ENCODE results near the gene MNAT1. TPM values are rescaled to one million over a fixed set of nuclear protein-coding genes. Genes with fewer than 3 reads are reported as not detected.
"Not testable (repeated sequence)": the region's sequence is repeated elsewhere in the genome, so short reads cannot be mapped to it uniquely, and the experiment has no call there.

Gene MNAT1
- total RNA-seq, 4 donors from 2014 or later = 32.4 to 48.9 (median 44.6) TPM

DNA sequence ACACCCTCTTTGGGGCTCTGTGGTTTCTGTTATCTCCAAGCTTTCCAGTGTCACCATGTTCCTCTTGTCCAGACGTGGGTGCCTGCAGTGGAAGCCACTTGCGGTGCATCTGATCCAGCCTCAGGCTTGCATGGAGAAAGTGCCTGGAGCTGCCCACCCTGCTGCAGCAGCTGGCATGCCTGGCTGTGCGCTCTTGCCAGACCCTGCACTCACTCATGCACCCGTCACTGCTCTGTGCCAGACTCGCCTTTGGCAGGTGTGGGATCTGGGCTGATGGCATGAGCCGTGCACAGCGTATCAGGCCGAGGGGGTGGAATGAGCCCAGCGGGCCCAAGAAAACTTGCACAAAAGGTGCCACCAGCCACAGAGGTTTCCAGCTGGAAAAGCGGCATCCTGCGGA lies 105.1 kb downstream of the MNAT1 start:
- DNase-seq (ENCODE audit: low spot score in 2 of 2) = no peak
- 93 to 95% methylated on average over 9 to 10 of the region's 11 CpGs for WGBS, 2 donors
- peaks cover 0 to 20% (median 0%) of the 10 kb centered on the region in 4 donors for H3K9me3 ChIP-seq
- no peak overlapping the region for H3K27ac ChIP-seq
- TF ChIP-seq, protein P1, sequence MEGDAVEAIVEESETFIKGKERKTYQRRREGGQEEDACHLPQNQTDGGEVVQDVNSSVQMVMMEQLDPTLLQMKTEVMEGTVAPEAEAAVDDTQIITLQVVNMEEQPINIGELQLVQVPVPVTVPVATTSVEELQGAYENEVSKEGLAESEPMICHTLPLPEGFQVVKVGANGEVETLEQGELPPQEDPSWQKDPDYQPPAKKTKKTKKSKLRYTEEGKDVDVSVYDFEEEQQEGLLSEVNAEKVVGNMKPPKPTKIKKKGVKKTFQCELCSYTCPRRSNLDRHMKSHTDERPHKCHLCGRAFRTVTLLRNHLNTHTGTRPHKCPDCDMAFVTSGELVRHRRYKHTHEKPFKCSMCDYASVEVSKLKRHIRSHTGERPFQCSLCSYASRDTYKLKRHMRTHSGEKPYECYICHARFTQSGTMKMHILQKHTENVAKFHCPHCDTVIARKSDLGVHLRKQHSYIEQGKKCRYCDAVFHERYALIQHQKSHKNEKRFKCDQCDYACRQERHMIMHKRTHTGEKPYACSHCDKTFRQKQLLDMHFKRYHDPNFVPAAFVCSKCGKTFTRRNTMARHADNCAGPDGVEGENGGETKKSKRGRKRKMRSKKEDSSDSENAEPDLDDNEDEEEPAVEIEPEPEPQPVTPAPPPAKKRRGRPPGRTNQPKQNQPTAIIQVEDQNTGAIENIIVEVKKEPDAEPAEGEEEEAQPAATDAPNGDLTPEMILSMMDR (IDR thresholded peaks at IDR 0.05) = no peak
- TF ChIP-seq POLR2A (IDR thresholded peaks at IDR 0.05) (no peak), EP300 (IDR thresholded peaks at IDR 0.05) (no peak)
- H3K27me3 ChIP-seq = no peaks in the 10 kb centered on the region
- H3K4me3 ChIP-seq = no peak overlapping the region
- peaks cover 0 to 48% (median 0%) of the 10 kb centered on the region in 3 donors for H3K36me3 ChIP-seq
- no peaks in the 10 kb centered on the region for H3K4me1 ChIP-seq

DNA sequence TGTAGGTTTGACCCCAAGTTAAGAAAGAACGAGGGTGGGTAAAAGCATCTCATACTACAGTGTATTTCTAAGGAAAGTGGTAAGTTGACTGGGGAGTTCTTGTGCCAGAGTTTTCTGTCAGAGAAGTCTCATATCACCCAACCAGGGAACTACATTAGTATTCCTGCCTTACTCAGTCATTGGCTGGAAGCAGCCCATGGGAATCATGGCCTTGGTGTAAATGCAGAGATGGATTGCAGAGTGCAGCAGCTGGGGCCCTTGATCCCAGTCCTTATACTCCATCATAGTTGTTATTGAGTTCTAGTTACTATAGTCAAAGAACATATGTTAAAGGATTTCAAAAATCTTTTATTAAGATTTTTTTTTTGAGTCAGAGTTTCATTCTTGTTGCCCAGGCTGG lies 105.8 kb downstream of the MNAT1 start:
- TF ChIP-seq, protein P1 (IDR thresholded peaks at IDR 0.05) = no peak
- TF ChIP-seq POLR2A (IDR thresholded peaks at IDR 0.05) = no peak
- TF ChIP-seq EP300 (IDR thresholded peaks at IDR 0.05) = no peak
- Histone ChIP-seq H3K9me3 (peaks cover 0 to 13% (median 0%) of the 10 kb centered on the region in 4 donors), H3K36me3 (peaks cover 0 to 45% (median 0%) of the 10 kb centered on the region in 3 donors), H3K4me1 (no peaks in the 10 kb centered on the region), H3K27ac (no peak overlapping the region), H3K4me3 (no peak overlapping the region), H3K27me3 (no peaks in the 10 kb centered on the region)
- WGBS, 2 donors = 56 to 88% methylated on average over 1 of the region's 1 CpG
- no peak for DNase-seq (ENCODE audit: low spot score in 2 of 2)

DNA sequence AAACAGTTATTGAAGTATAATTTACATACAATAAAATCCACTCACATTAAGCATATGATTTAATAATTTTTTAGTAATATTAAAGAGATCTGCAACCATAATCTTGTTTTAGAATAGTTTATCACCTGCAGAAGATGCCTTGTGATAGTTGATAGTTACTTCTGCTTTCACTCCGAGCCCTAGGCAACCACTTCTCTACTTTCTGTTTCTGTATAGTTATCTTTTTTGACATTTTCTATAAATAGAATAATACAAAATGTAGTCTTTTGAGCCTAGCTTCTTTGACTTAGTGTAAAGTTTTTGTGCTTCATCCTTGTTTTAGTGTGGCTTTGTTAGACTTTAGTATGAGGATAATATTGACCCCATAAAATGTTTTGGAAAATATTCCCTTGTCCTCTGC lies 111.0 kb downstream of the MNAT1 start:
- WGBS, 2 donors = 33 to 74% methylated on average over 1 of the region's 1 CpG
- DNase-seq (ENCODE audit: low spot score in 2 of 2) = no peak
- TF ChIP-seq EP300 (IDR thresholded peaks at IDR 0.05) = no peak
- TF ChIP-seq POLR2A (IDR thresholded peaks at IDR 0.05) = no peak
- TF ChIP-seq, protein P1 (IDR thresholded peaks at IDR 0.05) = no peak
- Histone ChIP-seq H3K27me3 (no peaks in the 10 kb centered on the region), H3K36me3 (peaks cover 0 to 23% (median 0%) of the 10 kb centered on the region in 3 donors), H3K4me3 (no peak overlapping the region), H3K9me3 (peaks cover 0 to 19% (median 5%) of the 10 kb centered on the region in 4 donors), H3K27ac (no peak overlapping the region), H3K4me1 (no peaks in the 10 kb centered on the region)

DNA sequence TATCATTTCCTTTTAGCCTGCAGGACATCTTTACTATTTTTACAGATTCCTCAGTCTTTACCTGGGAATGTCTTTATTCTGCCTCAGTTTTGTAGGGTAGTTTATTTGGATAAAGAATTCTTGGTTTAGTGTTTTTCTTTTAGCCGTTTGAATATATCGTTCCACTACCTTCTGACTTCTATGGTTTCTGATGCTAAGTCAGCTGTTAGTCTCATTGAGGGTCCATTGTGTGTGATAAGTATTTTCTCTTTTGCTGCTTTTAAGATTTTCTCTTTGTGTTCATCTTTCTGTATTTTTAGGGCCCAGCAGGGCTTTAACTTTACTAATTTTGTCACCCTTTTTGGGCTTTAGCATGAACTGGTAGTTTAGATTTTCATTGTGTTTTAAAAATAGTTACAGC lies 113.5 kb downstream of the MNAT1 start:
- TF ChIP-seq POLR2A (IDR thresholded peaks at IDR 0.05) = no peak
- TF ChIP-seq, protein P1 (IDR thresholded peaks at IDR 0.05) = no peak
- TF ChIP-seq EP300 (IDR thresholded peaks at IDR 0.05) = no peak
- 96 to 97% methylated on average over 2 of the region's 2 CpGs for whole genome bisulfite sequencing, 2 donors
- peaks cover 0 to 19% (median 5%) of the 10 kb centered on the region in 4 donors for H3K9me3 ChIP-seq
- H3K27me3 ChIP-seq = no peaks in the 10 kb centered on the region
- no peaks in the 10 kb centered on the region for H3K4me1 ChIP-seq
- H3K4me3 ChIP-seq = no peak overlapping the region
- H3K36me3 ChIP-seq = peaks cover 0 to 31% (median 0%) of the 10 kb centered on the region in 3 donors
- no peak for DNase-seq (ENCODE audit: low spot score in 2 of 2)
- H3K27ac ChIP-seq = no peak overlapping the region

DNA sequence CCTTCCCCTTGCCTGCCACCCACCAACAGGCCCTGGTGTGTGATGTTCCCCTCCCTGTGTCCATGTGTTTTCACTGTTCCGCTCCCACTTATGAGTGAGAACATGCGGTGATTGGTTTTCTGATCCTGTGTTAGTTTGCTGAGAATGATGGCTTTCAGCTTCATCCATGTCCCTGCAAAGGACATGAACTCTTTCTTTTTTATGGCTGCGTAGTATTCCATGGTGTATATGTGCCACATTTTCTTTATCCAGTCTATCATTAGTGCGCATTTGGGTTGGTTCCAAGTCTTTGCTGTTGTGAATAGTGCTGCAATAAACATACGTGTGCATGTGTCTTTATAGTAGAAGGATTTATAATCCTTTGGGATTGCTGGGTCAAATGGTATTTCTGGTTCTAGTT lies 117.1 kb downstream of the MNAT1 start:
- H3K4me3 ChIP-seq; H3K4me1 ChIP-seq; H3K27ac ChIP-seq; H3K27me3 ChIP-seq; DNase-seq (ENCODE audit: low spot score in 2 of 2): not testable (repeated sequence)
- Histone ChIP-seq H3K36me3 (peaks cover 0 to 45% (median 0%) of the 10 kb centered on the region in 3 donors), H3K9me3 (peaks cover 0 to 22% (median 5%) of the 10 kb centered on the region in 4 donors)
- WGBS, 2 donors = 99% methylated on average over 5 of the region's 5 CpGs

GRCh38 chr14:60856111-60856510 lies 121.5 kb downstream of the MNAT1 start:
- Histone ChIP-seq H3K4me3 (no peak overlapping the region), H3K27me3 (no peaks in the 10 kb centered on the region), H3K4me1 (peaks cover 0 to under 1% (median 0%) of the 10 kb centered on the region in 4 donors), H3K9me3 (peaks cover 0 to 6% (median 2%) of the 10 kb centered on the region in 4 donors), H3K27ac (no peak overlapping the region), H3K36me3 (peaks cover 0 to 31% (median 0%) of the 10 kb centered on the region in 3 donors)
- no peak for DNase-seq (ENCODE audit: low spot score in 2 of 2)
- TF ChIP-seq EP300 (IDR thresholded peaks at IDR 0.05) (no peak), POLR2A (IDR thresholded peaks at IDR 0.05) (no peak)
- TF ChIP-seq, protein P1 (IDR thresholded peaks at IDR 0.05) = no peak
- 90% methylated on average over 2 of the region's 2 CpGs for WGBS, 2 donors

All from tibial nerve (tissue), 4 donors.